SIG-M5 treated with dmso at 0.1 percent for 504 hours (cell line): ENCODE results near the gene PRDX5.

ENCODE experiments used
- DNase-seq: peaks from one replicate; lab custom pipeline; 2025; ENCODE audit not compliant: unreplicated experiment; lab: John Stamatoyannopoulos, UW

PRDX5 gene

DNA sequence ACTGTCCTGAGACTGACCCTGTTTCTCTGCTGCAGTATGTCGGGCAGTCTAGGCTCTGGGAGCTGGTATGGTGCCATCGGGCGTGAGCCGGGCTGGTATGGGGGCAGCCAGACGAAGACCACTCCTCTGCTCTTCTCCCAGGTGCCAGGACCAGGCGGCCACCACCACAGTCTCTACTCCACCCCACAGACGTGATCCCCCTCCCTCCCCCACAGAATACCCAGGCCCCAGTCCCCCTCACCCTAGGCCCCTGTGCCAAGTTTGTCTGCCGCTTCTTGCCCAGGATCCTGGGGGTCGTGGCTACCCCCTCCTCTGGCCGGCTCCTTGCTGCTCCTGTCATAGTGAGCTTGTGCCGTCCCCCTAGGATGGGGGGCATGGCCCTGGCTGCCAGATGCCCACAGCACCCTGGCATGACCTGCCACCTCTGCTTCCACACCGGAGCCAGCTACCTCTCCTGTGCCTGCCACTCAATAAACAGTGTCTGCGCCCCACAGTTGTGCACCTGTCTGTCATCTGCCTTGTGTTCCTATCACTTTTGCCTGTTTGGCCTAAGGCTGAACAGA is 28.8 kb upstream of the PRDX5 start:
- DNase-seq: no peak

DNA sequence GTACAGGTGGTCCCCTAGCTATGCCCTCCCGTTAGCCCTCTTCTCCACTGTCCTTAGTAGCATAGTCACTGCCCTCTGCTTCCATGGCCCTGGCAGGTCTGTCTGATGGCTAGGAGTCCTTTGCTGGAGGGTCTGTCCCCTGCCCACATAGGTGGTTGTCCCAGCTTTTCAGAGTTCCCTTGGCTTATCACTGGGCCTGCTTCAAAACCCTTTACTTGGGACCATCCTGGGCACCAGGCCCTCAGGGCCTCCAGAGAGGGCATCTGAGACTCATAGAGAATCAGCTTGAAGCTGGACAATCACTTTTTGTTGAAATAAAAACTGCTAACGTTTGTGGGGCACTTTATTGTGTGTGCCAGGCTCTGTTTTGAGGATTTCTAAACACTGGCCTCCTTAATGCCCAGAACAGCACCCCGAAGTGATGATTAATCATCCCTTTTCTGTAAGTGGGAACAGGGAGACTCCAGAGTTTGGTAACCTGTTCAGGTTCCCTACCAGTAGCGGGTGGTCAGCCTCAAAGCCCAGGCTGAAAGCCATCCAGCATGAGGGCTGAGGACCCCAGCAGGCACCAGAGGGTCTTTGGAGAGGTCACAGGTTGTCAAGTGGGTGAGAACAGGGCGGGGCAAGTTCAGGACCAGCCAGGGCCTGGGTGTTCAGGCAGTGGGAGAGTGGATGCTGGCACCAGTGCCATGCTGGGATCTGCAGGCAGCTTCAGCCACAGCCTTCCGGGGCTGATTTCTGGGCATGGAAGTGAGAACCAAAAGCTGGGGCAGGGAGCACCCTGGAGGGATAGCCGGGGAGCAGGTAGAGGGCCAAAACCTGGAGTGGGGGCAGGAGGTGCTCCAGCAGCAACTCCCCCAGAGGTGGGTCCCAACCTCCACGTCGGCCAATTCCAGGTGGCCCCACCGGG is 27.3 kb upstream of the PRDX5 start:
- DNase-seq: no peak

DNA sequence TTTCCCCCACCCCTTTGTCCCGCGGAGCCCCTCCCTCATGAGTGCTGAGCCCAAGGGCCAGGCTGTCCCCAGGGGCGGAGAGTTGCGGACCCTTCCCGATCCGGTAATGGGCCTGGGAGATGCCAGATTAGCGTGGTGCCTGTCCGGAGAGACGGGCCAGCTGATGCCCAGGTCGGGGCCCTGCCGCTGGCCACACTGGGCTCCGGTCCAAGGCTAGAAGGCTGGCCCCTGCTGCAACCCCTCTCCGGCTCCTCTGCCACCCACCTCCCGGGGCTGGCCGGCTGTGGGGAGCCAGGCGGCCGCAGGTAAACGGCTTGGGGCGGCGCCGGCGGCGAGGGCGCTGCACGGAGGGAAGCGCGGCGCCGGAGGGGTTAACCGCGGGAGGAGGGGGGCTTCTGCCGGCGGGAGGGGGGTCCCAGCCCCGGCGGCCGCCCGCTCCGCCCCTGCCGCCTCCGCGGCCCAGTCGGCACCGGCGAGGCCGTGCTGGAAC is 26.6 kb upstream of the PRDX5 start, which contains the start of gene KCNK4:
KCNK4 (plus strand) TSS at position 41 of the 490 bp plus-strand sequence. CDS start 1,717 bp downstream, outside the sequence.
- no peak for DNase-seq

DNA sequence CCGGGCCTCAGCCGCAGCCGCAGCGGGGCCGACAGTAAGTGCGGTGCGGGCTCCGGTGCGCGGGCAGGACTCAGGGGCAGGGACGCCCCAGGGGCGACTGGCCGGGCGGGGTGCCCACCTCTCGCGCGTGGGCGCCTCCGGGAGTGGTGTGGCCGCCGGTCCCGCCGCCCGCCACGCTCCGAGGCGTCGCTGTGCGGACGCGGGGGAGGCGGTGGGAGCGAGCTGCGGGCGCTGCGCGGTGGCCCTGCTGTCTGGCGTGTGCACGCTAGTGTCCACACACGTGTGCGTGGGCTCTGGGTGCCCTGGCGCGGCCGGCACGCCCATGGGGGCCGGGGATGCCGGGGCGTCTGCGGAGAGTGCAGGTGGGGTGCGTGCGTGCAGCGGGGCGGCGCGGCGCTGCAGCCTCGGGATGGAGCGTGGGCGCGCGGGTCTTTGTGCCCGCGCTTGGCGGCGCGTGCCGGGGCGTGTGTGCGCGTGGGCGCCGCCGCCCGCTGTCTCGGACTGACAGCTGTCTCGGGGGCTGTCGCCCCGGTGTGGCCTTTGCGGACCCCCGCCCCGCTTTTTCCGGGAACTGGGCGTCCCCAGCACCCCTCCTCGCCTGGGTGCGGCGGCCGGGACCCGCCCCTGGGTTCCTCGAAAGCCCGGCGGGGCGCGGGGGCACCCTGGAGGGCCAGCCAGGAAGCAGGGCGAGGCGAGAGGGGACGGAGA is 26.0 kb upstream of the PRDX5 start:
- DNase-seq: no peak

DNA sequence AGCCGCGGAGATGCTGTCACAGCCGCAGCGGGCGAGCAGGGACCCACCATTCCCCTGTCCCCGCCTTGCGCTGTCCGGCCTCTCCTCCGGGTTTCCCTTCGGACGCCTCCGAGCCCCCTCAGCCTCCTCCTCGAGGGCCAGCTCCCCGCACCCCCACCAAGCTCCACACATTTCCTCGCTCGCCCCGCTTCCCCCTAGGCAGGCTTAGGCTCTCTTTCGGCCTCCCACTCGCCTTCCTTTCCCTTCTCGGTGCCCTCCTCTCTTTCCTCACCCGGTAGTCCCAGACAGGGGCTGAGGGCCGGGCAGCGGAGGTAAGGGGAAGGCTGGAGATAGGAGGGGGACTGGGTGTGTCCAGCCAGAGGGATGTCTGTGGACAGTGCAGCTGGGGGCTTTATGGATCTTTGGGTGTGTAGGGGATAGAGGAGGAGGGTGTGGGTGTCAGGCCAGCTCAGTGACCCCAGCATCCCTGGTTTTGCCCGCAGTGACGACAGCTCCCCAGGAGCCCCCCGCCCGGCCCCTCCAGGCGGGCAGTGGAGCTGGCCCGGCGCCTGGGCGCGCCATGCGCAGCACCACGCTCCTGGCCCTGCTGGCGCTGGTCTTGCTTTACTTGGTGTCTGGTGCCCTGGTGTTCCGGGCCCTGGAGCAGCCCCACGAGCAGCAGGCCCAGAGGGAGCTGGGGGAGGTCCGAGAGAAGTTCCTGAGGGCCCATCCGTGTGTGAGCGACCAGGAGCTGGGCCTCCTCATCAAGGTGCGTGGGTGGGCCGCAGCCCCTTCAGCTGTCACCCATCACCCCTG is 25.3 kb upstream of the PRDX5 start:
- no peak for DNase-seq

DNA sequence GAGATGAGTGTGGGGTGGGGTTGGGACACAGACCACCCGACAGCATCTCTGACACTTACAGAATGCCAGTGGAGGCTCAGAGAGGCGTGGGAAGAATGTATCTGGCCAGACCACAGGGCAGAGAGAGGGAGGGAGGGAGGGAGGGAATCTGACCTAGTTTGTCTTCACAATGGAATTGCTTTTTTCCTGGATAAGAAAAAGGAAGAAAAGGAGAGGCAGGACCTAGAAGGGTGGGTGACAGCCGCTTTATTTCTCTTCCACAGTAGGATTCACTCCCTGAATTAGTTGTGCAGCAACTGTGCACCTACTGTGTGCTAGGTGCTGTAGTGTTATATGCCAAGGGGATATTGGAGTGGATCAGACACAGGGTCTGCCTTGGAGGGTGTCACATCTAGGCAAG is 23.1 kb upstream of the PRDX5 start:
- no peak for DNase-seq

- DNase-seq: no peak
These were observed 22.2 kb upstream of the PRDX5 start for GRCh38 chr11:64295760-64296159.

- DNase-seq: no peak
These were observed 21.7 kb upstream of the PRDX5 start for GRCh38 chr11:64296236-64296635.

DNA sequence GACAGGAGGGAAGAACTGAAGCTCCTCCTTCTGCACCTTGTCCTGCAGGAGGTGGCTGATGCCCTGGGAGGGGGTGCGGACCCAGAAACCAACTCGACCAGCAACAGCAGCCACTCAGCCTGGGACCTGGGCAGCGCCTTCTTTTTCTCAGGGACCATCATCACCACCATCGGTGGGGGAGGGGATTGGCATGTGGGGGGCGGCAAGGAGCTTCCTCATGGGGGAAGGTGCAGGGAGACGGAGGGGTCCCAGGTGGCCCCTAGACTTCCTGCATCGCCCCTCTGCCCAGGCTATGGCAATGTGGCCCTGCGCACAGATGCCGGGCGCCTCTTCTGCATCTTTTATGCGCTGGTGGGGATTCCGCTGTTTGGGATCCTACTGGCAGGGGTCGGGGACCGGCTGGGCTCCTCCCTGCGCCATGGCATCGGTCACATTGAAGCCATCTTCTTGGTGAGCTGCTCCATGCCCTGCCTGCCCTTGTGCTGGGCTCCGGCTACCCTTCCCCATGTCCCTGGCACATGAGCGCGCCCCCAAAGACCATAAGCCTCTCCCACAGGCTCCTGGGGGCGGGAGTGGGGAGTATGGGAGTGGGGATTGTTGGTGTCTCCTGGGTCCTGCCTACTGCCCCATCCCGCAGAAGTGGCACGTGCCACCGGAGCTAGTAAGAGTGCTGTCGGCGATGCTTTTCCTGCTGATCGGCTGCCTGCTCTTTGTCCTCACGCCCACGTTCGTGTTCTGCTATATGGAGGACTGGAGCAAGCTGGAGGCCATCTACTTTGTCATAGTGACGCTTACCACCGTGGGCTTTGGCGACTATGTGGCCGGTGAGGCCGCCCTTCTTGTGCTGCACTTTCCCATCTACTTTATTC is 20.9 kb upstream of the PRDX5 start:
- no peak for DNase-seq

- DNase-seq: no peak
These were observed 20.1 kb upstream of the PRDX5 start for GRCh38 chr11:64297699-64298358.

- no peak for DNase-seq
These were observed 18.7 kb upstream of the PRDX5 start for GRCh38 chr11:64298966-64299846.

DNA sequence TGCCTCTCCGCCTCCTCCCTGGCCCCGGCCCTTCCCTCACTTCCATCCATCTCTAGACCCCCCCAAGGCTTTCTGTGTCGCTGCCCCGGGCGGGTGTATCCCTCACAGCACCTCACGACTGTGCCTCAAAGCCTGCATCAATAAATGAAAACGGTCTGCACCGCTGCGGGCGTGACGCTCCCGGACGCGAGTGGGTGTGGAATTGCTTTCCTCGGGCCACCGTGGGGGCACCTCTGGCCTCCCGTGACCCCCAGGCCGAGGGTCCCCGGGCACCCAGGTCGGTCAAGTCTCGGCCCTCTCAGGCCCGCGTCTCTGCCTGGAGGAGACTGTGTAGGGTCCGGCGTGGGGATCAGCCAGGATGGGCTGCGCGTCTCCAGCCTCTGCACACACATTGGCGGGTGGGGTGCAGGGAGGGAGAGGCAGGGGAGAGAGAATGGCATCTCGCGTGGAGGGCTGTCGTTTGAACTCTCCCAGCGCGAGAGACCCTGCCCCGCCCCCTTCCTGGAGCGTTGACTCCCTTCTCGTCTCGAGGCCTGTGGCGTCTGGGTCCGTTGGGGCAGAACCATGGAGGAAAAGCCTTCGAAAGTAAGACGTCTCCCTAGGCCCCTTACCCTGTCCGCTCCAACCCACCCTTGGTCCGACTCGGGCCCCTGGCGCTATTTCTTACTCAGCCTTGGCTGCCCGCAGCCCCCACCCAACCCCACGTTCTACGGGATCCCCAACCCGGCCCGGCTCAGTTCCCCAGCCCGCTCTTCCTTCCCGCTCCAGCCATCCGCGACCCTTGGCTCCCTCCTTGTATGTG is 17.9 kb upstream of the PRDX5 start, which contains the start of gene CATSPERZ:
CATSPERZ (plus strand) TSS at position 512 of the 802 bp plus-strand sequence; CDS start at position 565, 53 bp downstream.
- no peak for DNase-seq

GRCh38 chr11:64303109-64304031 is 14.6 kb upstream of the PRDX5 start:
- no peak for DNase-seq

DNA sequence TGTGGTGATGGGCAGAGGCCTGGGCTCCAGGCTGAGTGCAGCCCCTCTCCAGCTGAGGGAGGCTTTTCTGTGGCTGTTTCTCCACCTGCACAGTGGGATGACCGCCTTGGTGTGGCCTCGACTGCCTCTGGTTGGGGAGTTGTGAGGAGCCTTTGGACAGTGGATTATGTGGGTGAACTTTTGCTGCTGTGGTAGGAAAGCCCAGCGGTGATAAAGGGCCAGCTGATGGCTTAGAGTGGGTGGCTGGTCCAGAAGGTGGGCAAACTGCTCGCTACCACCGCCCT is 13.9 kb upstream of the PRDX5 start:
- DNase-seq: no peak

GRCh38 chr11:64304316-64305072 is 13.4 kb upstream of the PRDX5 start:
- DNase-seq: peak; percentile 89
